ENCODE results near the gene S100A16.

The S100A16 gene

DNA sequence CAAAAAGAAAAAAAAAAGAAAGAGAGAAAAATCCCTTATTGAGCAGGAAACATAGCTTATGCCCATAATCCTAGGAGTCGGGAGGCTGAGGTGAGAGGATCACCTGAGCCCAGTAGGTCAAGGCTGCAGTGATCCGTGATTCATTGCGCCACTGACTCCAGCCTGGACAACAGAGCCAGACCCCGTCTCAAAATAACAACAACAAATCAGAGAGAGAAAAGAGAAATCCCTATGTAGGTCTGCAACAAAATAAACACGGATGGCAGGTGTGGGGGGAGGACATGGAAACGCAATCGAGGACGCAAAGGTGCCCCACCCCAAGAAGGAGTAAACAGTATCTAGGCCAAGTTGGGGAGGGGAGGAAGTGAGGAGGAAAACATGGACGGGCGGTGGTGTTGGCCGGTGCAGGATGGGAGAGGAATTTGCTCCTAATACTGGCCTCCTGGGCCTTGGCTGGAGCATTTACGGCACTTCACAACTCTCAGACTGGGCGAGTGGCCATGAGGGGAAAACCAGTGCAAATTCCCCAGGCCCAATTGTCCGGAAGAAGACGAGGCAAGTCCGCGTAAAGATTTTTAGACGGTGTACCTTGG, 20.3 kb upstream of the S100A16 start:
- Histone ChIP-seq H3K27ac (no peak overlapping the region), H3K9ac (ENCODE audit: insufficient read length) (no peak overlapping the region), H3K4me3 (peak overlapping the region; percentile 100), H3K36me3 (ENCODE audit: insufficient read depth, low read length) (peaks cover 30% of the 10 kb centered on the region), H3K9me3 (ENCODE audit: low read depth, low read length) (no peaks in the 10 kb centered on the region)
- TF ChIP-seq EZH2 (IDR thresholded peaks at IDR 0.05): no peak
- TF ChIP-seq FOXP2 (optimal IDR thresholded peaks at IDR 0.05; ENCODE audit: control extremely low read depth, extremely low read length, insufficient read depth): no peak
- no peak for TF ChIP-seq POLR2AphosphoS5 (IDR thresholded peaks at IDR 0.05; ENCODE audit: borderline replicate concordance, low read depth, low read length)
- DNase-seq (ENCODE audit: low read depth, low spot score): no peak

- H3K4me3 ChIP-seq: no peak overlapping the region
- peak overlapping the region; percentile 65 for H3K27ac ChIP-seq
- no peaks in the 10 kb centered on the region for H3K9me3 ChIP-seq (ENCODE audit: low read depth, low read length)
- TF ChIP-seq POLR2AphosphoS5 (IDR thresholded peaks at IDR 0.05; ENCODE audit: borderline replicate concordance, low read depth, low read length) (no peak), FOXP2 (optimal IDR thresholded peaks at IDR 0.05; ENCODE audit: control extremely low read depth, extremely low read length, insufficient read depth) (no peak), EZH2 (IDR thresholded peaks at IDR 0.05) (no peak)
- H3K36me3 ChIP-seq (ENCODE audit: insufficient read depth, low read length): peaks cover 11% of the 10 kb centered on the region
- no peak overlapping the region for H3K9ac ChIP-seq (ENCODE audit: insufficient read length)
- no peak for DNase-seq (ENCODE audit: low read depth, low spot score)
Observed at GRCh38 chr1:153631047-153632022, 18.4 kb upstream of the S100A16 start.

GRCh38 chr1:153630384-153630783, 17.4 kb upstream of the S100A16 start:
- Histone ChIP-seq H3K9me3 (ENCODE audit: low read depth, low read length) (no peaks in the 10 kb centered on the region), H3K9ac (ENCODE audit: insufficient read length) (no peak overlapping the region), H3K27ac (peak overlapping the region; percentile 65; the same call in 1 of the 2 replicates), H3K36me3 (ENCODE audit: insufficient read depth, low read length) (peaks cover 1% of the 10 kb centered on the region; the same call in 1 of the 2 replicates), H3K4me3 (no peak overlapping the region)
- DNase-seq (ENCODE audit: low read depth, low spot score): no peak
- TF ChIP-seq EZH2 (IDR thresholded peaks at IDR 0.05) (no peak), POLR2AphosphoS5 (IDR thresholded peaks at IDR 0.05; ENCODE audit: borderline replicate concordance, low read depth, low read length) (no peak), FOXP2 (optimal IDR thresholded peaks at IDR 0.05; ENCODE audit: control extremely low read depth, extremely low read length, insufficient read depth) (no peak)

- H3K27ac ChIP-seq: no peak overlapping the region
- no peak overlapping the region for H3K9ac ChIP-seq (ENCODE audit: insufficient read length)
- no peak for DNase-seq (ENCODE audit: low read depth, low spot score)
- no peaks in the 10 kb centered on the region for H3K36me3 ChIP-seq (ENCODE audit: insufficient read depth, low read length)
- no peaks in the 10 kb centered on the region for H3K9me3 ChIP-seq (ENCODE audit: low read depth, low read length)
- TF ChIP-seq POLR2AphosphoS5 (IDR thresholded peaks at IDR 0.05; ENCODE audit: borderline replicate concordance, low read depth, low read length) (no peak), FOXP2 (optimal IDR thresholded peaks at IDR 0.05; ENCODE audit: control extremely low read depth, extremely low read length, insufficient read depth) (no peak), EZH2 (IDR thresholded peaks at IDR 0.05) (no peak)
- no peak overlapping the region for H3K4me3 ChIP-seq
Observed at GRCh38 chr1:153629971-153630370, 17.0 kb upstream of the S100A16 start.

DNA sequence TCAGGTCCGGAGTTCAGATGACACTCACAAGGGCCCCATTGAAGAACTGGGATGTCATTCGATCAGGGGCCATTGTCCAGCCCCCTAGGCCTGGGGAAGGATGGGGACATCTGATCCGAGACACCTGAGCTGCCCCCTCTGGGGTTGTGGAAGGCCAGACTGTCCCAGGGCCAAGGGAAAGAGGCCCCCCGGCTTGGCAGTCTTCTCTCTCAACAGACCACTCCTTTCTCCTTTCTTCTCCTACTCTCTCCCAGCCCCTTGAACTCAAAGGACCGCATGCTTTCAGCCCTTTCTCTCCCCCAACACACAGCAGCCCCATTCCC, 16.4 kb upstream of the S100A16 start:
- DNase-seq (ENCODE audit: low read depth, low spot score): no peak
- H3K36me3 ChIP-seq (ENCODE audit: insufficient read depth, low read length): no peaks in the 10 kb centered on the region
- TF ChIP-seq FOXP2 (optimal IDR thresholded peaks at IDR 0.05; ENCODE audit: control extremely low read depth, extremely low read length, insufficient read depth): no peak
- no peak for TF ChIP-seq EZH2 (IDR thresholded peaks at IDR 0.05)
- TF ChIP-seq POLR2AphosphoS5 (IDR thresholded peaks at IDR 0.05; ENCODE audit: borderline replicate concordance, low read depth, low read length): no peak
- no peak overlapping the region for H3K9ac ChIP-seq (ENCODE audit: insufficient read length)
- no peak overlapping the region for H3K4me3 ChIP-seq
- H3K27ac ChIP-seq: no peak overlapping the region
- no peaks in the 10 kb centered on the region for H3K9me3 ChIP-seq (ENCODE audit: low read depth, low read length)

DNA sequence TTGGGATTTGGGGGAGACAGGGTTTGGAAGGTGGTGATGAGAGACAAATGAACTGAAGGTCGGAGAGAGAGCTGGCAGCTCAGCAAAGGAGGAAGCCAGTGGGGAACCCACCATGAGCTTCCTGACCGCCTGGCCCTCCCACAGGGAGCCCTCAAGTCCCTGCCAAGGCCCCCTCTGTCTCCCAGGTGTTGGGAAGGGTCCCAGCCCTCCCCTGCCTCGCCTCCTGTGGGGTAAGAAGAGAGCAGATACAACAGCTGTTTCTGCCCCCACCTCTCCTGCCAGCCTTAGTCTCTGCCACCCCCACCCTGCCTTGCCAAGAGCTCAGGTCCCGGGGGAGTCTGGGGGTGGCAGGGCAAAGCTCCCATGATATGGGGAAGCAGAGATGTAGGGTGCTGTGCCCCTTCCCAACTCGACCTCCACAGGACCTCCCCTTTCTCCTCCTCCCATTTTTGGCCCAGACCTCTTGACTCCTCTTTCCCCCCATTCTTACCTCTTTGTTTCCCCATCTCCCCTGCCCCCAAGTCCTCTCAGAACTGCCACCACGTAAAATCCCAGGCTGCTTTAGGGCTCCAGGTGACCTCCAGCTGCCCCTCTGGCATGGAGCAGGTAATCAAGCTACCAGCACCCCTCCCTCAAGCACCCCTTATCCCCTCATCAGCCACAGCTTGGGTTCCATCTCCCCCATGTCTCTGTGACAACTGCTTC, 15.9 kb upstream of the S100A16 start:
- Histone ChIP-seq H3K9ac (ENCODE audit: insufficient read length) (no peak overlapping the region), H3K36me3 (ENCODE audit: insufficient read depth, low read length) (no peaks in the 10 kb centered on the region), H3K27ac (no peak overlapping the region), H3K9me3 (ENCODE audit: low read depth, low read length) (no peaks in the 10 kb centered on the region), H3K4me3 (no peak overlapping the region)
- no peak for DNase-seq (ENCODE audit: low read depth, low spot score)
- TF ChIP-seq EZH2 (IDR thresholded peaks at IDR 0.05) (no peak), POLR2AphosphoS5 (IDR thresholded peaks at IDR 0.05; ENCODE audit: borderline replicate concordance, low read depth, low read length) (no peak), FOXP2 (optimal IDR thresholded peaks at IDR 0.05; ENCODE audit: control extremely low read depth, extremely low read length, insufficient read depth) (no peak)

GRCh38 chr1:153627715-153628626, 15.0 kb upstream of the S100A16 start, which contains the start of gene S100A1:
Gene S100A1 (plus strand): TSS chr1:153628434. CDS start chr1:153630522, 2,088 bp downstream.
- no peak for TF ChIP-seq EZH2 (IDR thresholded peaks at IDR 0.05)
- no peak for TF ChIP-seq FOXP2 (optimal IDR thresholded peaks at IDR 0.05; ENCODE audit: control extremely low read depth, extremely low read length, insufficient read depth)
- no peak for TF ChIP-seq POLR2AphosphoS5 (IDR thresholded peaks at IDR 0.05; ENCODE audit: borderline replicate concordance, low read depth, low read length)
- Histone ChIP-seq H3K27ac (peak within 1 kb of the TSS; percentile 33; the same call in 1 of the 2 replicates), H3K36me3 (ENCODE audit: insufficient read depth, low read length) (no peaks in the 10 kb centered on the region), H3K4me3 (peak within 1 kb of the TSS; percentile 50), H3K9ac (ENCODE audit: insufficient read length) (peak within 1 kb of the TSS; percentile 8), H3K9me3 (ENCODE audit: low read depth, low read length) (no peaks in the 10 kb centered on the region)
- DNase-seq (ENCODE audit: low read depth, low spot score): no peak
